H1 (cell line): ENCODE data around the gene FHL1. TPM values are rescaled to one million over a fixed set of nuclear protein-coding genes. Genes with fewer than 3 reads are reported as not detected.

ENCODE experiments used
- CTCF ChIA-PET: fragments of 300-600 bp; sonication (Branson Sonifier 250); formaldehyde crosslinking; loops from one replicate; lab custom pipeline; 2021; ENCODE audit not compliant: partially characterized antibody; lab: Charles Lee
- POLR2A ChIA-PET: fragments of 300-600 bp; sonication (Branson Sonifier 250); formaldehyde crosslinking; loops from one replicate; lab custom pipeline; 2021; ENCODE audit warnings: inconsistent platforms; ENCODE audit not compliant: partially characterized antibody; lab: Charles Lee
- DNase-seq, 2 experiments: peaks; one replicate each; pipeline versions ENCODE4 v3.0.0 to v3.0.0-alpha.2; 2010 to 2022; ENCODE audit warnings: low spot score in 2 of 2, low read depth in 1 of 2, mixed read lengths in 1 of 2
- FAIRE-seq: peaks from 2 replicates; lab custom pipeline; 2011; peaks lifted over from hg19 to GRCh38; lab: Jason Lieb, UNC
- H2AFZ ChIP-seq: 2 replicates; pipeline ENCODE4 v1.8.1; 2012; ENCODE audit warnings: low read length, inconsistent platforms
- H2AK5ac ChIP-seq: 2 replicates; pipeline ENCODE4 v1.6.1; 2013; ENCODE audit warnings: low read depth, low read length
- H2BK120ac ChIP-seq: replicated peaks from 2 replicates; pipeline ENCODE3; 2013; ENCODE audit warnings: low read depth, low read length, inconsistent platforms
- H2BK12ac ChIP-seq: 2 replicates; pipeline ENCODE4 v1.6.1; 2013; ENCODE audit warnings: low read depth, low read length
- H2BK15ac ChIP-seq: 2 replicates; pipeline ENCODE4 v1.6.1; 2013; ENCODE audit warnings: low read length
- H2BK20ac ChIP-seq: 2 replicates; pipeline ENCODE4 v1.6.1; 2013; ENCODE audit warnings: low read length
- H2BK5ac ChIP-seq: 2 replicates; pipeline ENCODE4 v1.6.1; 2013; ENCODE audit warnings: low read depth, low read length
- H3K14ac ChIP-seq: 2 replicates; pipeline ENCODE4 v1.6.1; 2013; ENCODE audit warnings: inconsistent platforms; ENCODE audit not compliant: insufficient read length
- H3K18ac ChIP-seq: 2 replicates; pipeline ENCODE4 v1.6.1; 2013; ENCODE audit warnings: low read length; ENCODE audit errors: extremely low read depth
- H3K23ac ChIP-seq: 2 replicates; pipeline ENCODE4 v1.6.1; 2013; ENCODE audit warnings: inconsistent platforms; ENCODE audit not compliant: insufficient read length
- H3K23me2 ChIP-seq: 2 replicates; pipeline ENCODE4 v1.6.1; 2013; ENCODE audit warnings: low read depth, low read length
- H3K27ac ChIP-seq: 2 replicates; pipeline ENCODE4 v1.6.1; 2011; ENCODE audit warnings: low read depth, low read length, inconsistent platforms
- H3K27me3 ChIP-seq, 4 experiments: replicated peaks in 1 of 4; 1 replicate in 1 of 4; 2 replicates in 3 of 4; pipeline versions ENCODE4 v1.6.1 to v1.8.1; 2011 to 2013; ENCODE audit warnings: low read length in 3 of 4, mild to moderate bottlenecking in 3 of 4, inconsistent platforms in 2 of 4, mixed read lengths in 2 of 4, moderate library complexity in 1 of 4; ENCODE audit not compliant: control insufficient read depth in 3 of 4, insufficient read depth in 3 of 4; ENCODE audit errors: extremely low read depth in 1 of 4
- H3K36me3 ChIP-seq, 4 experiments: 2 replicates each; pipeline versions ENCODE4 v1.6.1 to v1.8.1; 2011 to 2013; ENCODE audit warnings: mild to moderate bottlenecking in 4 of 4, low read length in 3 of 4, moderate library complexity in 2 of 4, control low read depth in 1 of 4, inconsistent platforms in 1 of 4; ENCODE audit not compliant: insufficient read depth in 4 of 4, control insufficient read depth in 2 of 4
- H3K4ac ChIP-seq: replicated peaks from 2 replicates; pipeline ENCODE3; 2013; ENCODE audit warnings: low read length, low read depth, mixed read lengths, inconsistent platforms; ENCODE audit not compliant: insufficient read length
- H3K4me1 ChIP-seq, 4 experiments: replicated peaks in 1 of 4; 1 replicate in 1 of 4; 2 replicates in 3 of 4; pipeline versions ENCODE4 v1.6.1 to v1.8.1; 2011 to 2013; ENCODE audit warnings: low read length in 3 of 4, inconsistent platforms in 2 of 4, mixed read lengths in 1 of 4; ENCODE audit not compliant: insufficient read depth in 4 of 4, control insufficient read depth in 3 of 4
- H3K4me2 ChIP-seq, 2 experiments: 2 replicates each; pipeline versions ENCODE4 v1.6.1 to v1.8.1; 2011 to 2013; ENCODE audit warnings: low read depth in 2 of 2, low read length in 2 of 2, control low read depth in 1 of 2, inconsistent platforms in 1 of 2, mild to moderate bottlenecking in 1 of 2; ENCODE audit not compliant: insufficient read depth in 1 of 2
- H3K4me3 ChIP-seq, 4 experiments: fragments of 200-600, 300-600 bp in 1 of 4; sonication (generic), shearing (Covaris generic), sonication (Bioruptor Twin) in 1 of 4; 2 replicates each; pipeline versions ENCODE4 v1.5.1 to v1.8.1; 2011 to 2016; ENCODE audit warnings: low read length in 4 of 4, low read depth in 3 of 4, control low read depth in 2 of 4, inconsistent platforms in 2 of 4, mild to moderate bottlenecking in 2 of 4, mixed read lengths in 1 of 4, moderate library complexity in 1 of 4; ENCODE audit not compliant: insufficient read depth in 2 of 4; ENCODE audit errors: extremely low read depth in 1 of 4
- H3K56ac ChIP-seq: replicated peaks from 2 replicates; pipeline ENCODE3; 2013; ENCODE audit warnings: low read depth, mild to moderate bottlenecking, mixed read lengths, low read length, inconsistent platforms; ENCODE audit not compliant: insufficient read length
- H3K79me1 ChIP-seq: 2 replicates; pipeline ENCODE4 v1.6.1; 2013; ENCODE audit warnings: low read depth, low read length, control low read depth
- H3K79me2 ChIP-seq, 2 experiments: 2 replicates each; pipeline versions ENCODE4 v1.6.1 to v1.8.1; 2012 to 2013; ENCODE audit warnings: low read length in 2 of 2, mild to moderate bottlenecking in 2 of 2, inconsistent platforms in 1 of 2; ENCODE audit not compliant: insufficient read depth in 2 of 2, control insufficient read depth in 1 of 2
- H3K9ac ChIP-seq, 4 experiments: replicated peaks in 1 of 4; 1 replicate in 1 of 4; 2 replicates in 3 of 4; pipeline versions ENCODE4 v1.6.1 to v1.8.1; 2011 to 2013; ENCODE audit warnings: low read depth in 3 of 4, low read length in 3 of 4, control low read depth in 2 of 4, mild to moderate bottlenecking in 2 of 4, moderate library complexity in 2 of 4, inconsistent platforms in 1 of 4; ENCODE audit errors: extremely low read depth in 1 of 4
- H3K9me3 ChIP-seq, 2 experiments: 2 replicates each; pipeline versions ENCODE4 v1.6.1 to v1.8.1; 2012 to 2013; ENCODE audit warnings: mild to moderate bottlenecking in 2 of 2, moderate library complexity in 2 of 2, control low read depth in 1 of 2, inconsistent platforms in 1 of 2, low read depth in 1 of 2, low read length in 1 of 2, mixed read lengths in 1 of 2; ENCODE audit not compliant: insufficient read depth in 2 of 2
- H4K20me1 ChIP-seq, 2 experiments: replicated peaks in 1 of 2; 2 replicates each; pipeline versions ENCODE3 to v1.8.1; 2011 to 2013; ENCODE audit warnings: inconsistent platforms in 2 of 2, low read length in 2 of 2, mild to moderate bottlenecking in 1 of 2; ENCODE audit not compliant: insufficient read depth in 2 of 2, control insufficient read depth in 1 of 2
- H4K5ac ChIP-seq: 2 replicates; pipeline ENCODE4 v1.6.1; 2013; ENCODE audit warnings: low read length, low read depth, mixed read lengths, inconsistent platforms; ENCODE audit not compliant: insufficient read length
- H4K8ac ChIP-seq: 2 replicates; pipeline ENCODE4 v1.8.0; 2013; ENCODE audit warnings: mild to moderate bottlenecking, moderate library complexity, low read length, inconsistent platforms; ENCODE audit not compliant: insufficient read depth; ENCODE audit errors: extremely low read depth
- H4K91ac ChIP-seq: replicated peaks from 2 replicates; pipeline ENCODE3; 2013; ENCODE audit warnings: low read length, mixed read lengths, inconsistent platforms; ENCODE audit not compliant: insufficient read length
- CHD2 ChIP-seq: IDR thresholded peaks from 2 replicates; pipeline ENCODE4 v1.6.1; 2012; ENCODE audit warnings: low read length, improper control_type of control experiment
- POLR2A ChIP-seq, 2 experiments: IDR thresholded peaks; 1 replicate in 1 of 2; 2 replicates in 1 of 2; pipeline ENCODE4 v1.6.1; 2011; ENCODE audit warnings: low read depth in 2 of 2, low read length in 2 of 2, mild to moderate bottlenecking in 2 of 2; ENCODE audit errors: control extremely low read depth in 1 of 2
- SIN3A ChIP-seq, 2 experiments: IDR thresholded peaks in 1 of 2; conservative IDR thresholded peaks in 1 of 2; 2 replicates each; pipeline ENCODE4 v1.6.1; 2011 to 2012; ENCODE audit warnings: low read length in 2 of 2, improper control_type of control experiment in 1 of 2, low read depth in 1 of 2, mild to moderate bottlenecking in 1 of 2
- TBP ChIP-seq: IDR thresholded peaks from 2 replicates; pipeline ENCODE4 v1.6.1; 2011; ENCODE audit warnings: low read depth, low read length, improper control_type of control experiment
- WGBS, 2 experiments: shearing (Covaris generic) in 1 of 2; methylation state at CpG; one replicate each; pipeline versions ENCODE4 v1.1.6 to v1.1.7; 2013 to 2015; ENCODE audit warnings: low lambda C conversion rate in 2 of 2, mixed read lengths in 2 of 2, inconsistent platforms in 1 of 2, low coverage in 1 of 2, missing lambda C conversion rate in 1 of 2; ENCODE audit not compliant: insufficient replicate concordance in 2 of 2, insufficient coverage in 1 of 2, insufficient read length in 1 of 2; ENCODE audit errors: extremely low coverage in 1 of 2, missing lambda C conversion rate in 1 of 2; 5-methylcytosine and 5-hydroxymethylcytosine counted together
- polyA plus RNA-seq, 7 experiments: library from polyadenylated mRNA; depleted of rRNA in 3 of 7; stranded (reverse) in 5 of 7; unstranded in 2 of 7; fragments of >200 nt in 5 of 7; fragments of 200-250 nt in 2 of 7; gene quantifications; 1 replicate in 5 of 7; 2 replicates in 1 of 7; 4 replicates in 1 of 7; pipeline versions ENCODE4 v1.2.1 to v1.2.3, GENCODE V29; 2011 to 2013; ENCODE audit warnings: missing spikeins in 2 of 7, mixed read lengths in 2 of 7
- total RNA-seq: library from RNA; stranded (reverse); fragmentation: NEBNext Ultra II Directional; extraction: Animal tissue kit (Norgen Biotek cat#: 25700); gene quantifications from 2 replicates; pipeline ENCODE4 v1.2.1, GENCODE V29; 2021
- TF ChIP-seq, protein P1 (sequence below): IDR thresholded peaks from 2 replicates; pipeline ENCODE4 v1.6.1; 2011; ENCODE audit warnings: low read depth, mild to moderate bottlenecking, low read length; ENCODE audit not compliant: insufficient read depth

The FHL1 gene
- total and polyA plus RNA-seq, 2 of the 8 experiments (the other 6 are each of a cell fraction or from before 2014, with no cell fraction given), result 45.0 to 56.5 TPM

GRCh38 chrX:136210806-136211205 is 63.5 kb downstream of the FHL1 start:
- Histone ChIP-seq H3K4me1 (peaks cover 0 to 6% (median 3%) of the 10 kb centered on the region in 4 experiments; a peak in 2 of 7 replicates), H3K36me3 (peaks cover 0 to 25% (median 2%) of the 10 kb centered on the region in 4 experiments; a peak in 4 of 8 replicates), H4K5ac (no peak overlapping the region), H2BK120ac (no peak overlapping the region), H3K9me3 (no peaks in the 10 kb centered on the region), H2BK15ac (no peak overlapping the region), H3K56ac (no peak overlapping the region), H3K18ac (no peak overlapping the region), H3K23ac (no peak overlapping the region), H3K79me2 (no peaks in the 10 kb centered on the region), H2AFZ (no peak overlapping the region), H3K23me2 (no peaks in the 10 kb centered on the region), H3K27ac (no peak overlapping the region), H2BK5ac (no peak overlapping the region), H2BK12ac (no peak overlapping the region), H4K91ac (no peak overlapping the region), H2AK5ac (no peak overlapping the region), H3K14ac (no peak overlapping the region), H3K79me1 (no peaks in the 10 kb centered on the region), H2BK20ac (no peak overlapping the region), H3K9ac (no peak overlapping the region), H3K4me3 (no peak overlapping the region), H3K27me3 (no peaks in the 10 kb centered on the region), H3K4me2 (no peak overlapping the region), H3K4ac (no peak overlapping the region), H4K20me1 (peaks cover 0 to 2% of the 10 kb centered on the region in 2 experiments), H4K8ac (no peak overlapping the region)
- WGBS, 2 experiments, result 80% methylated on average over 4 of the region's 5 CpGs; no CpG with 5 or more reads in 1 of the 2 experiments
- FAIRE-seq (no peak), DNase-seq (no peak)
- POLR2A ChIA-PET, result no interaction called here
- CTCF ChIA-PET, result interaction anchor here (0.7 to 2.7 kb wide), 4 partner anchors 10 to 764 kb away, joined by 3 to 32 read pairs (median 5); no protein-coding TSS in a partner anchor
- TF ChIP-seq SIN3A (conservative IDR thresholded peaks at IDR 0.05 in 1 of 2, IDR thresholded peaks at IDR 0.05 in 1 of 2; ENCODE audit: low read depth in 1 of 2, low read length in 2 of 2) (no peak), TBP (no peak), POLR2A (IDR thresholded peaks at IDR 0.05; ENCODE audit: control extremely low read depth in 1 of 2, low read depth in 2 of 2, low read length in 2 of 2) (no peak), CHD2 (no peak)
- TF ChIP-seq, protein P1, sequence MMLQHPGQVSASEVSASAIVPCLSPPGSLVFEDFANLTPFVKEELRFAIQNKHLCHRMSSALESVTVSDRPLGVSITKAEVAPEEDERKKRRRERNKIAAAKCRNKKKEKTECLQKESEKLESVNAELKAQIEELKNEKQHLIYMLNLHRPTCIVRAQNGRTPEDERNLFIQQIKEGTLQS, result no peak
